HCT116 (cell line): ENCODE measurements around the gene EEFSEC. TPM values are rescaled to one million over a fixed set of nuclear protein-coding genes. Genes with fewer than 3 reads are reported as not detected.

Experiments used
- ATAC-seq: fragments of 200-7000 bp; cut with Tn5 transposase; 2 replicates; pipeline ENCODE4 v1.9.1; 2020; ENCODE audit warnings: mild to moderate bottlenecking, moderate library complexity
- BruUV-seq: library from RNA; stranded (reverse); fragments of 400-500 nt; replicated peaks from 2 replicates; lab custom pipeline; 2021; lab: Mats Ljungman, UMichigan
- CTCF ChIA-PET: fragments of 300-600 bp; sonication (Branson Sonifier 250); formaldehyde crosslinking; loops from one replicate; lab custom pipeline; 2021; ENCODE audit warnings: antibody characterized with exemption; lab: Charles Lee
- POLR2A ChIA-PET: fragments of 300-600, 350-600 bp; sonication (Branson Sonifier 250); formaldehyde crosslinking; loops from one replicate; lab custom pipeline; 2021; ENCODE audit warnings: antibody characterized with exemption; lab: Charles Lee
- RAD21 ChIA-PET, 2 experiments: fragments of 300-600 bp; sonication (Branson Sonifier 250); formaldehyde crosslinking; loops; one replicate each; lab custom pipeline; 2023; ENCODE audit warnings: low total read pairs in 2 of 2; ENCODE audit not compliant: uncharacterized antibody in 2 of 2, unreplicated experiment in 2 of 2, low non-redundant PET in 1 of 2; lab: Charles Lee
- DNase-seq: peaks from one replicate; pipeline ENCODE4 v3.0.0-alpha.2; 2010; ENCODE audit warnings: low read depth, low spot score
- H2AFZ ChIP-seq: fragments of 200-600 bp; shearing (Covaris generic), sonication (generic); 2 replicates; pipeline ENCODE4 v1.6.1; 2017; ENCODE audit warnings: low read depth, mixed run types, mixed read lengths, antibody characterized with exemption, low read length; ENCODE audit not compliant: poor library complexity, severe bottlenecking
- H3K27ac ChIP-seq: 2 replicates; pipeline ENCODE4 v1.5.1; 2012; ENCODE audit warnings: low read depth, low read length
- H3K27me3 ChIP-seq: fragments of 200-600 bp; sonication (generic); 2 replicates; pipeline ENCODE4 v1.6.1; 2016; ENCODE audit warnings: mixed run types, low read length, mixed read lengths; ENCODE audit not compliant: insufficient read depth
- H3K36me3 ChIP-seq, 2 experiments: fragments of 200-500 bp in 1 of 2; fragments of 200-600 bp in 1 of 2; sonication (Bioruptor generic) in 1 of 2; sonication (generic) in 1 of 2; 2 replicates each; pipeline versions ENCODE4 v1.5.1 to v1.6.1; 2014 to 2016; ENCODE audit warnings: low read length in 2 of 2, inconsistent platforms in 1 of 2, mixed read lengths in 1 of 2, mixed run types in 1 of 2; ENCODE audit not compliant: insufficient read depth in 2 of 2, control insufficient read depth in 1 of 2
- H3K4me1 ChIP-seq, 2 experiments: fragments of 200-600 bp in 1 of 2; sonication (generic) in 1 of 2; 2 replicates each; pipeline versions ENCODE4 v1.5.1 to v1.6.1; 2012 to 2017; ENCODE audit warnings: low read length in 2 of 2, inconsistent platforms in 1 of 2, mild to moderate bottlenecking in 1 of 2, mixed read lengths in 1 of 2, mixed run types in 1 of 2, moderate library complexity in 1 of 2; ENCODE audit not compliant: insufficient read depth in 2 of 2, control insufficient read depth in 1 of 2
- H3K4me2 ChIP-seq: fragments of 200-600 bp; sonication (generic); 2 replicates; pipeline ENCODE4 v1.6.1; 2017; ENCODE audit warnings: mixed run types, low read length, mixed read lengths
- H3K4me3 ChIP-seq, 2 experiments: fragments of 200-600 bp in 1 of 2; sonication (generic) in 1 of 2; replicated peaks in 1 of 2; 2 replicates each; pipeline ENCODE4 v1.5.1; 2011 to 2016; ENCODE audit warnings: low read length in 2 of 2, control low read depth in 1 of 2, low read depth in 1 of 2, mild to moderate bottlenecking in 1 of 2, mixed read lengths in 1 of 2, mixed run types in 1 of 2
- H3K79me2 ChIP-seq: fragments of 200-600 bp; sonication (generic); 2 replicates; pipeline ENCODE4 v1.6.1; 2017; ENCODE audit warnings: mild to moderate bottlenecking, mixed run types, low read length, moderate library complexity, mixed read lengths; ENCODE audit not compliant: insufficient read depth
- H3K9ac ChIP-seq: fragments of 200-600 bp; sonication (generic); 2 replicates; pipeline ENCODE4 v1.6.1; 2016; ENCODE audit warnings: low read length, mixed read lengths
- H3K9me2 ChIP-seq: fragments of 200-600 bp; sonication (generic), shearing (Covaris generic); 2 replicates; pipeline ENCODE4 v1.6.1; 2017; ENCODE audit warnings: mixed run types, mild to moderate bottlenecking, moderate library complexity; ENCODE audit not compliant: insufficient read depth
- H3K9me3 ChIP-seq, 2 experiments: fragments of 200-500 bp in 1 of 2; fragments of 200-600 bp in 1 of 2; sonication (Bioruptor generic) in 1 of 2; sonication (generic) in 1 of 2; 2 replicates each; pipeline ENCODE4 v1.6.1; 2014 to 2017; ENCODE audit warnings: low read length in 2 of 2, mixed read lengths in 2 of 2, inconsistent platforms in 1 of 2, low read depth in 1 of 2, mild to moderate bottlenecking in 1 of 2, mixed run types in 1 of 2, moderate library complexity in 1 of 2; ENCODE audit not compliant: control insufficient read depth in 1 of 2, insufficient read depth in 1 of 2
- H4K20me1 ChIP-seq: fragments of 200-600 bp; sonication (generic), shearing (Covaris generic); 2 replicates; pipeline ENCODE4 v1.6.1; 2017; ENCODE audit warnings: mixed run types, mild to moderate bottlenecking, moderate library complexity; ENCODE audit not compliant: insufficient read depth
- ATF3 ChIP-seq: IDR thresholded peaks from 2 replicates; pipeline ENCODE4 v1.6.1; 2012
- CBX3 ChIP-seq: IDR thresholded peaks from 2 replicates; pipeline ENCODE4 v1.6.1; 2012; ENCODE audit warnings: low read depth
- CEBPB ChIP-seq: IDR thresholded peaks from 2 replicates; pipeline ENCODE4 v1.6.1; 2012; ENCODE audit warnings: low read depth
- ELF1 ChIP-seq: IDR thresholded peaks from 2 replicates; pipeline ENCODE4 v1.6.1; 2012; ENCODE audit warnings: low read depth, borderline replicate concordance
- EZH2 ChIP-seq: fragments of 200-600 bp; sonication (generic); IDR thresholded peaks from 2 replicates; pipeline ENCODE4 v1.6.1; 2017; ENCODE audit warnings: antibody characterized with exemption, mixed run types
- EZH2phosphoT487 ChIP-seq: fragments of 200-600 bp; IDR thresholded peaks from 2 replicates; pipeline ENCODE4 v1.6.1; 2018; ENCODE audit warnings: antibody characterized with exemption, borderline replicate concordance
- FOSL1 ChIP-seq: IDR thresholded peaks from 2 replicates; pipeline ENCODE4 v1.6.1; 2012; ENCODE audit warnings: low read depth
- MAX ChIP-seq: IDR thresholded peaks from 2 replicates; pipeline ENCODE4 v1.6.1; 2012
- POLR2AphosphoS5 ChIP-seq: IDR thresholded peaks from 2 replicates; pipeline ENCODE4 v1.6.1; 2011; ENCODE audit warnings: mild to moderate bottlenecking, low read depth, low read length, moderate library complexity
- RAD21 ChIP-seq: IDR thresholded peaks from 2 replicates; pipeline ENCODE4 v1.6.1; 2012; ENCODE audit warnings: low read depth, mild to moderate bottlenecking
- REST ChIP-seq: IDR thresholded peaks from 2 replicates; pipeline ENCODE4 v1.6.1; 2012; ENCODE audit warnings: low read depth
- SP1 ChIP-seq: IDR thresholded peaks from 2 replicates; pipeline ENCODE4 v1.6.1; 2012; ENCODE audit warnings: low read depth
- SRF ChIP-seq: IDR thresholded peaks from 2 replicates; pipeline ENCODE4 v1.6.1; 2012; ENCODE audit warnings: low read depth
- TCF7L2 ChIP-seq: IDR thresholded peaks from 2 replicates; pipeline ENCODE4 v1.7.0; 2011; ENCODE audit warnings: borderline replicate concordance, inconsistent platforms; ENCODE audit not compliant: insufficient read depth, insufficient read length; ENCODE audit errors: extremely low read depth
- ZNF274 ChIP-seq: fragments of 200-500 bp; sonication (Bioruptor generic); IDR thresholded peaks from 2 replicates; pipeline ENCODE4 v1.6.1; 2014; ENCODE audit warnings: mild to moderate bottlenecking, low read depth, low read length, inconsistent platforms
- intact Hi-C: fragments of 100-400 bp; cut with micrococcal nuclease; formaldehyde crosslinking; loops from 2 replicates; pipeline ENCODE4 v1.10.0; 2022
- total RNA-seq: library from RNA; stranded (reverse); gene quantifications from one replicate; pipeline ENCODE4 v1.2.1, GENCODE V29; 2021; ENCODE audit not compliant: unreplicated experiment

Gene EEFSEC
- total RNA-seq, 1 experiment from 2014 or later, result 16.1 TPM

GRCh38 chr3:128312271-128312670 lies 159.0 kb downstream of the EEFSEC start (continued):
- TF ChIP-seq CBX3, result no peak
- TF ChIP-seq EZH2phosphoT487, result no peak

- Histone ChIP-seq H3K4me3 (no peak overlapping the region), H3K27me3 (no peaks in the 10 kb centered on the region), H3K9me2 (no peaks in the 10 kb centered on the region), H3K9ac (no peak overlapping the region), H3K27ac (no peak overlapping the region), H4K20me1 (no peaks in the 10 kb centered on the region), H3K36me3 (no peaks in the 10 kb centered on the region), H3K4me2 (no peak overlapping the region), H2AFZ (no peak overlapping the region), H3K4me1 (no peaks in the 10 kb centered on the region), H3K79me2 (no peaks in the 10 kb centered on the region), H3K9me3 (no peaks in the 10 kb centered on the region)
- intact Hi-C loops, result no loop called here
- BruUV-seq, result no TSS peak
- no peak for TF ChIP-seq EZH2
- TF ChIP-seq CEBPB, result no peak
- TF ChIP-seq SRF, result no peak
- TF ChIP-seq MAX, result no peak
- TF ChIP-seq TCF7L2, result no peak
- no peak for TF ChIP-seq ATF3
- TF ChIP-seq RAD21, result no peak
- no peak for TF ChIP-seq ZNF274
- TF ChIP-seq FOSL1, result no peak
- no peak for TF ChIP-seq CBX3
- no peak for TF ChIP-seq POLR2AphosphoS5
- no peak for TF ChIP-seq REST
- TF ChIP-seq ELF1, result no peak
- no peak for TF ChIP-seq SP1
- ChIA-PET CTCF (no interaction called here), POLR2A (no interaction called here), RAD21 (no interaction called here)
- no peak for DNase-seq
- ATAC-seq, result no peak
Measured at GRCh38 chr3:128313071-128313725, 159.9 kb downstream of the EEFSEC start.
